Activated T-cell treated with anti-CD3 and anti-CD28 coated beads for 24 hours (primary cell): ENCODE data around the gene SMS.

ENCODE experiments used
- DNase-seq: peaks from one replicate; pipeline ENCODE4 v3.0.0-alpha.2; 2020; ENCODE audit warnings: low read depth

Gene SMS

DNA sequence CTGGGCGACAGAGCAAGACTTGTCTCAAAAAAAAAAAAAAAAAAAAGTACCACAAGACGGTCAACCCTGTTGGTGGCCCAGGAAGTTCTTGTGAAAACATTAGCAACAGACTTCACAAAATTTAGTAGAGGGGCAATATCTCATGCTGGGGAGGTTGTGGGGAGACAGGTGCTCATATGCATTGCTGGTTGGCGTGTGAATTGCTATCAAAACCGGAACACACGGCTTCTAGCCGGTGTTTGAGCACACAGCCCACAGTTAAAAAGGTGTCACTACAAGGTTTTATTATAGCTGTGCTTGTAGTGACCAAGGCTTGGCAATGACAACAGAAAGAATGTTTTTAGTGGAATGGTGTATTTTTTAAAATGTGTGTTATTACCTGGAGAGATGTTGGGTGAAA is 41.8 kb downstream of the SMS start:
- no peak for DNase-seq

GRCh38 chrX:21985332-21985777 is 44.8 kb downstream of the SMS start:
- DNase-seq = peak; percentile 57

GRCh38 chrX:21986596-21986995 is 46.1 kb downstream of the SMS start:
- DNase-seq = no peak

DNA sequence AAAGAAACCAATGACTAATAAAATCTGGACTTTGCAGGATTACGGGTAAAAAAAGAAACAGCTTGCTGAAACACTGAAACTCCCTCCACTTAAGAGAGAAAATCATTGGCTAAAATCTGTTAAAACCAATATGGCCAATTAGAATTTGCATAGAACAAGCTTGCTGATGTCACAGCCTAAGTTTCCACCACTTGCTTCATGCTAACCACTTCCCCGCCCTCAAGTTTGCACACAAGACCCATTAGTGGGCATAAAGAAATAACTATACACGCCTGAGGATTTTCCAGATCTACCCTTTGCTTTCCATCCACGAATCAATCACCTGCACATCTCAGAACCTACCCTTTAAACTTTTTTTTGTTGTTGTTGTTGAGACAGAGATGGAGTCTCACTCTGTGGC is 48.9 kb downstream of the SMS start:
- DNase-seq = peak; percentile 6

DNA sequence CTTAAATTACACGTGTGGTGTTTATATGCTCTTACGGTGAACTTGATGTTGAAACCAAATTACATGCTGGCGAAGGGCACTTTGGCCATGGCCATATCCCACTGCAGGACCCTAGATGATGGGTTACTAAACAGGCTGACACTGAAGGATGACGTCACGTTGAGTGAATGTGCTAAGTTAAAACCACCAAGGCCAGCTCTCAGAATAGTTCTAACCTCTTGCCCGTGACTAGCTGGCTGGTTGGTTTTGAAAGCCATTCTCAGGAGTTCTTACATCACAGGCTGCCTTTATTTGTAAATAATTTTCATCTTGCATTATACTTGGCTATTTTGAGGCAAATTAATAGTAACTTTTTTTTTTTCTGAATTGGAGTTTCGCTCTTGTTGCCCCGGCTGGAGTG is 50.3 kb downstream of the SMS start:
- DNase-seq = no peak

GRCh38 chrX:21991504-21991903 is 51.0 kb downstream of the SMS start:
- no peak for DNase-seq

DNA sequence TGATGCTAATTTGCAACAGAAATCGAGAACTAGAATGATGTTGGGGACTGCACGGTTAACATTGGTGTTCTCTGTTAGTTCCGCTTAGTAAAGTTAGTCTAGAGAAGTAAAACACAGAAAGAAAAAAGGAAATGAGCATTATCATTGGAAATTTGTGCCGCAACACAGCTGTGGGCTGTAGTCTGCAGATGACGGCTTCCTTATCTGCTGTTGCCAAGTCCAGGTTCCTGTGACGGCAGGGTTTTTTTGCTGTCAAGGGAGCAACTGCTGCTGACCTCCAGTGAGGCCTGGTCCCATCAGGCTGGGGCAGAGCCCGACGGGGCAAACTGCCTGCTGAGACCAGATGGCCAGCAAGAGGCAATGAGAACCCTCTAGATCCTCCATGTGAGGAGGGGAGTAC is 52.8 kb downstream of the SMS start:
- DNase-seq = no peak

DNA sequence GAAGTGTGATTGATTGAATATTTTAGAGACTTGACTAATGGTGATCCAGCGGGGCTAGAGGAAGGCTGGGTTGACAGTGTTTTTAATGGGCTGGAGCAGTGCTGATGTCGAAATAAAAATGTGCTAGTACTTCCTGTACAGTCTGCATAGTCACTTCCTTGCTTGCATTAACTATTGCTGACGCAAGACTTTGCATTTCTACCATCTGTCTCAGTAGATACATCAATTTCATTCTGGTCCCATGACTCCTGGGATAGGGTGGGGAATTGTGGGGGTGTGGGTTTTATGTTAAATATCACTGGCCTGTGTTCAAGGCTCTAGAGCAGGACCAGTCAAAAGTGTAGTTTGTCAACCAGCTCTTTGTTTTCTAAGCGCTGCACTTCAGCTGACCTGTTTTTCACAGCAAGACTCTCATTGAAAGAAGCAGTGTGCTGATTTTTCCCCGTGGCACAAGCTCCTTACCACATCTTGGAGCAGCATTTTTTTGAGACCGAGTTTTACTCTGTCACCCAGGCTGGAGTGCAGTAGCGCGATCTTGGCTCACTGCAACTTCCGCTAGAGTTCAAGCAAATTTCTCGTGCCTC is 56.5 kb downstream of the SMS start:
- DNase-seq = no peak

DNA sequence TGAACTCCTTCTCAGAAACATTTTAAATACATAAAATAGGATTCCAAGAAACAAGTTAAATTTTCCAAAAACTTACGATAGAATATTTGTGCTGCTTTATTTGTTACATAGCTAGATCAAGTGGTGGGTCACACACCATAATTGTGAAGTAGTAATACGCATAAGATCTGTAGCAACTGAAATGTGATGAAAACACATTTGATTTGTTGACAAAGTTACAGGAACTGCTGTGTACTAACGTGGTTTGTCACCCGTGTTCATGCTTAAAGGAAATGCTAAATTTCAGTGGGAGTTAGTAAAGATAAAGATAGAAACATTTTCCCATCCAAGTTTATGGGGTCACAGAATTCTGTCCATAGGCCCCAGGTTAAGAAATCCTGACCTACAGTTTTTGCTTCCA is 57.5 kb downstream of the SMS start:
- no peak for DNase-seq

GRCh38 chrX:22004866-22005265 is 64.4 kb downstream of the SMS start:
- DNase-seq = no peak

- DNase-seq = no peak
These were observed 71.5 kb downstream of the SMS start for GRCh38 chrX:22012051-22012450.

DNA sequence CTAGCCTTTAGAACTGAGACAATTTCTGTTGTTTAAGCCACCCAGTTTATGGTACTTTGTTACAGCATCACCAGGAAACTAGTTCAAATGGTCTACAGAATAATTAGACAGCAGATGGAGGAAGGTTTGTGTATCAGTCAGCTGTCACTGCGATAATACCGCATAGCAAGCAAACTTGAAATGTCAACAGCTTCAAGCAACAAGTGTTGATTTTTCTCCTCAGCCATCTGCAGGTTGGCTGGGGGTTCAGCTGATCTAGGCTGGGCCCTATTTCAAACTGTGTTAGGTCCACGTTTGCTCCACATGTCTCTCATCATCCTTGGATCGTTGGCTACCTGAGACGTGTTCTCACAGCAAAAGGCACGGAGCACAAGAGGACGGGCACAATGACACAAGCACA is 72.4 kb downstream of the SMS start:
- no peak for DNase-seq

- DNase-seq = no peak
These were observed 74.7 kb downstream of the SMS start for GRCh38 chrX:22015139-22015750.

- no peak for DNase-seq
These were observed 81.3 kb downstream of the SMS start for GRCh38 chrX:22021751-22022324.

GRCh38 chrX:22024577-22024976 is 84.1 kb downstream of the SMS start:
- no peak for DNase-seq

DNA sequence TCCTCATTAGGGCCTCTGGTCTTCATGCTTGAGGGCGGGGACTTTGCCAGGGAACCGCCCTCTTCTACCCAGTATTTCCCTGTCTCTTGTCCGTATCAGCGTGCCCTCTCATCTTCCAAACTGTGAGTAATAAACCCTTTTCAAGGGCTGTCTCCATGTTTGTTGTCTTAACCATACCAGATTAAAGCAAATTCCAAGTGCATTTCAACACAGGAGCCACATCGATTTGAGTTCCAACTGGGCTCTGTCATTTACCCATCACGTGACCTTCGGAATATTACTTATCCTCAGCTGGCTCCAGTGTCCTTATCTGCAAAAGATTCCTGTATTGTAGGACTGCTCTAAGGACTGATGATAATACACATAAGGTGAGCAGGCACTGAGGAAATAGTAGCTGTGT is 85.2 kb downstream of the SMS start:
- DNase-seq = no peak

DNA sequence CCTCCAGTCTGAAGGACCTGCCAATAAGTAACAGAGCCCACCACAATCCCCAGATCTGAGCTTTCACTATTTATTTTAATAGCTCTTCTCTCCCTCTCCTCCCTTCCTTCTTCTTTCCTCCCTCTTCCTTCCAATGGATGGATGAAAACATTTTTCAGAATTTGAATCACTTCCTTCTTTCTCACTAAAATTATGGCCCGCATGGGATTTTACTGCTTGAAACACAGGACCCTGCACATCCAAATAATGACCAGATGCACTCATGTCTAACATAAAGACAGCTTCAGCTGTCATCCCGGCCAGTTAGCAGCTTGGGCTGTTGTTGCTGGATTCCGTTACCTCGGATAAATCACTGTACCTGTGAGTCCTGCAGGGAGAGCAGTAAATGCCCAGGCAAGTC is 86.2 kb downstream of the SMS start:
- DNase-seq = no peak

GRCh38 chrX:22032084-22032483 is 91.6 kb downstream of the SMS start, which contains the start of gene PHEX:
Gene PHEX (plus strand): TSS chrX:22032325. CDS start chrX:22033006, 681 bp downstream.
- DNase-seq = no peak

- DNase-seq = no peak
These were observed 92.0 kb downstream of the SMS start for GRCh38 chrX:22032506-22032905.

DNA sequence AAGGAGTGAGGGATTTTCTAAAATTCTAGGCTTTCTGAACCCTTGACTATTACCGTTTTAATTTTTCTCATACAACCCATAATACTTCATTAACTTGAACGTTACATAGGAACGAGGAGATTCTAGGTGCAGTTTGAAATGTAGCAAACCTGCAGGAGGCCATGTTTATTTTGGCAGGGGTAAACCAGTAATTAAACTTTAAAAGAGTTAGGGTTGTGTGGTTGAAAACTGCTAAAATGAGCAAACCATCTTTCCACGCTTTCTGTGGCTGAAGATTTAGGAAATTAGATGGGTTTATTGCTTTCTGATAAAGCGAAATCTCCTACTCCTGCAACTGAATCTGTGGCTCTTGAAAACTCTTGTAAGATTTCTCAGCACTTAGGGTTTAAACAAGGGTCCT is 93.3 kb downstream of the SMS start:
- DNase-seq = no peak

GRCh38 chrX:22035236-22035635 is 94.7 kb downstream of the SMS start:
- no peak for DNase-seq

- DNase-seq = no peak
These were observed 96.7 kb downstream of the SMS start for GRCh38 chrX:22037225-22037624.

DNA sequence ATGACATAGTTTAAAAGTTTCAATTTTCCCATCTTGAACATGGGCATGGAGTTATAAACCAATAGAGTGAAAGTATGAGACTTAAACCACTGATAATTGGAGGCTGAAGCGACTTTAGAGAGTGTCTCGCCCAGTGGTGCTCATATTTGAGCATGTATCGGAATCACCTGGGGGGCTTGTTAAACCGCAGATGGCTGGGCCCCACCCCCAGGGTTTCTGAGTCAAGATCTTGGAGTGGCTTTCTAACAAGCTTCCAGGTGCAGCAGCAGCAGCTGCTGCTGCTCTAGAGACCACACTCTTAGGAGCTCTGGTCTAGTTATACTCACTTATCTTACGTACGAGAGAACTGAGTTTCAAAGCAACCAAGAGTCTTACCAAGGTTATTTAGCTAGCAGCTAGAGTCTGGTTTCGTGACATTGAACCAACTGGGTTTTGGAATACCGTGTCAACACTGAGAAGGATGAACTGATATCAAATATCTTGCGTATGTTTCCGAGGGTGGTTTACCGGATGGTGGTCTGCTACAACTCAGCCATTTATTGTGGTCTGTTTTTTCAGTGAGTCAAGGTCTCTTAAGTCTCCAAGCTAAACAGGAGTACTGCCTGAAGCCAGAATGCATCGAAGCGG is 97.5 kb downstream of the SMS start:
- no peak for DNase-seq
